Hindlimb muscle (tissue), 1 donor: Measurements from ENCODE around the gene ATP6V1F. TPM values are rescaled to one million over a fixed set of nuclear protein-coding genes. Genes with fewer than 3 reads are reported as not detected.
"Not testable (repeated sequence)": the region's sequence is repeated elsewhere in the genome, so short reads cannot be mapped to it uniquely, and the experiment has no call there.

ENCODE experiments used
- DNase-seq: peaks from one replicate; pipeline ENCODE4 v3.0.0-alpha.2; 2013
- polyA plus RNA-seq: library from polyadenylated mRNA; unstranded; fragments of 120-200 nt; gene quantifications from one replicate; pipeline ENCODE4 v1.2.1, GENCODE V29; 2013; ENCODE audit not compliant: insufficient read length

ATP6V1F gene
- polyA plus RNA-seq, 1 donor = 121 TPM

GRCh38 chr7:128903621-128904361 is 41.1 kb downstream of the ATP6V1F start:
- DNase-seq = no peak

DNA sequence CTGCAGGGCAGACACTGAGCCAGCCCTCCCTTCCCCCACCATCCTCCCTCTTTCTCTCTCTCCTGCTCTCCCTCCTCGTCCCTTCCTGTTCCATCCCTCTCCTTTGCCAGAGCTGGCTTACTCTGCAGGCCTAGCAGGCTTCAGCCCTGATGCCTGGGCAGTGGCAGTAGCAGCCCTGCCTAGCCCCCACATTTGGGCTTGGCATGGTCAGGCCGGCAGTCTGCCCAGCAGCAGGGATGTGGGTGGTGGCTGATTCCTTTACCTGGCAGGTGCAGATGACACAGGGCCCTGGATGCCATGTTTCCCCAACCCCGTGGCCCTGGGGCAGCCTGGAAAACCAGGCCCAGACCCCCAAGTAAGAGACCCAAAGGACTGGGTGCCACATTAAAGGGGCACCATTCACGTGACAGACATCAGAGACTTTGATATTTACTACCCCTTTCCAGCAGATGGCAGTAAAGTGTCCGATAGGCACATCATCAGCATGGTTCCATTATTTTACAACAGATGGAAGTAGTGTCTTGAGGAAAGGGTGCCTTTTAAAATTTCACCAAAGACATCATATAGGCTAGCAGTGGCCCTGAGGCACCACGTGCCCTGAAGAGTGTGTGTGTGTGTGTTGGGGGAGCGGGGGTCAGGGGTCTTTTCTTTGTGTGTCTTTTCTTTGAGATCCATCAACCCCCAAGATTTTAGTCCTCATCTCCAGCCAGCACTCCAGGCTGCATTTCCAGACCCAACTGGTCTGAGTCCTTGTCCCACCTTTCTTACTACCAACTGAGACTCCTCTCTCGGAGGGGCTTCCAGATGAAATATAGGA is 41.9 kb downstream of the ATP6V1F start:
- DNase-seq = no peak

DNA sequence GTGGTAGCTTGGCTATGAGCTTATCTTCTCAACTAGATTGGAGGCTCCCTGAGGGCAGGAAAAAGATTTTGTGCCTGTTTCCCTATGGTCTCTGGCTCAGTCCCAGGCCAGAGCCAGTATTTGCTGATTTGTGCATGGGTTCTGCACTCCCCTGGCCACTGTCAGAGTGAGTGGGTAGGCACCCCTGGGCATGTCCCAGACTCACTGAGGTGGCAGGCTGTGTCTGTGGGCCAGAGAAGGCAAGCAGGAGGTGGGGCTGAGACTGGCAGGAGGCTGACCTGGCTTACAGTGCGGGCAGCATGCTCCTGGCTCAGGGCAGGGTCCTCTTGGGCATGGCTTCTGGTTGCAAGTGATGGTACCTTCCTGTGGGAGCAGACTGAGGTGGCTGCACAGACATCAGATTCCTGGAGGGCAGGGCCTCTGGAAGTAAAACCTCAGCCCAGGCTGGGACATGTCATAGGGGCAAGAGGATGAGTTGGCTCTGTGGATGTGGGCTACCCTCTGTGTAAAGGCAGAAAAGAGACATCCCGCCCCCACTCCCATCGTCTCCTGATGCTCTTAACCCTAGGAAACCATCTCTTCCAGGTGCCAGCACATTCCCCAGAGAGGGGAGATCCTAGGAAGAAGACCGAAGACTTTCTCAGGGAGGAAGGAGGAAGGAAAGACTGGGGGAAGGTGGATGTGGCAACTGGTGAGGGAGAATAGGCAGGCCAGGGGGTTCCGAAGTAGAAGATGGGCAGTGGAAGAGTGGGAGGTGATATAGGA is 43.5 kb downstream of the ATP6V1F start:
- DNase-seq = no peak

DNA sequence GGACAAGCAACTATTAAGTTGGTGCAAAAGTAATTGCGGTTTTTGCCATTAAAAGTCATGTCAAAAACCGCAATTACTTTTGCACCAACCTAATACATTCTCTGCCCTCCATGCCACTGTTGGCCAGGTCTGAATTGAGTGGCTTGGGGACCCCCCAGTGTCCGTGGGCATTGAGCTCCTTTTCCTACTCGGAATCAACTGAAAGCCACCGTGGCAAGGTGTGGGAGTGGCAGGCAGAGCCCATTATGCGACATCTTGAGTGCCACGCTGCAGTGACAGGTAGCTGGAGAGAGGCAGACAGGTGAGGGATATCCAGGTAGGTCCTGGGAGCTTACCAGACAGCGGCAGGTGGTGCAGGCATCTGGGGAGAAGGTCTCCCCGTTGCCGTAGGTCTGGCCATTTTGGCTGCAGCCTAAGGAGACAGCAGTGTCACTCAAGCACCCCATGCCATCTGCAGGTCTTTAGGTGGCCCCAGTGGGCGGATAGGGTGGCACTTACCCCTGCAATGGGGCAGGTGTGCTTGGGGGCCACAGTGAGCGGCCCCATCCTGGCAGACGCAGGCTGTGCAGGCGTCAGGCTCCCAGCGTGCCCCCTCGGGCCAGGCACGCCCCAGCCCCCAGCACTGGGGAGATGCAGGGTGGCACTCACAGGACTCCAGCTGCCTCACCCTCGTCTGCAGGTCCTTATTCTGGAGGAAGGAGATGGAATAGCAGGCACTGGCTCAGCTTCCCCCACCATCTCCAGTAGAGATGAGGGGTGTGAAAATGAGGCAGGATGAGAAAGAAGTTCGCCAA is 44.3 kb downstream of the ATP6V1F start:
- no peak for DNase-seq

DNA sequence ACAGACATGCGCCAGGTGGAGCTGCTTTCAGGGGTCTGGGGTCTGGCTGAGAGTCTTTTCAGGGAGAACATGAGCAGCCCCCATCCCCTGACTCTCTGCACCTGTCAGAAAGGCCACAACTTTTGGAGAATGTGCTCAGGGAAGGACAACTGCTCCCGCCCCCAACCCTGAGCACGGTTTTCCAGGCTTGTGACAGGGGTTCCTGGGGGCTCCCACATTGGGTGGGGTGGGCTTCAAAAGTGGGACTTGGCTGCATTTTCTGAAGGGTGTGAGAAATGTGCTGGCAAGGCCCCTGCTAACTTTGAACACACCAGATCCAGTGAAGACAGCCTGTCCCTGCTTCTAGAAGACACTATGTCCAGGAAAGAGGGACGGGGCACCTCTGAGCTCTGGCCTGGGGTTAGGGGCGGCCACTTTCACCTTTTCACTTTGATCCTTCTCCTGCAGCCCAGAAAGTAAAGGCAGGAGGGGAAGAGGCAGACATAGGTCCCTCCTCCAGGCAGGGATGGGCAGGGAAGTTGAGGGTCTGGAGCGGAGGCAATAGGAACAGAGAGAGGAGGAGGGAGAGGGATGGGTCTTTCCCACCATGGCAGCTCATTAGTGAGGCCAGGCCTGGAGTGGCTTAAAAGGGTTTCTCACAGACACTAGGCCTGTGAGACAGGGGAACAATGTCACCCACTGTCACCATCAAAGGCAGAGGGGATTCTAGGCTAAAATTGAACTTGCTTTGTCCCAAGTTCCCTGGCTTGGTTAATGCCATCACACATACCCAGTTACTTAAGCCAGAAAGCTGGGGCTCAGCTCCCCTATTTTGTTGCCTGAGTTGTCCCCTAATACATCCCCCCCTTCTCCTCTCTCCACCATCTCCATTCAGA is 46.3 kb downstream of the ATP6V1F start:
- DNase-seq = no peak

DNA sequence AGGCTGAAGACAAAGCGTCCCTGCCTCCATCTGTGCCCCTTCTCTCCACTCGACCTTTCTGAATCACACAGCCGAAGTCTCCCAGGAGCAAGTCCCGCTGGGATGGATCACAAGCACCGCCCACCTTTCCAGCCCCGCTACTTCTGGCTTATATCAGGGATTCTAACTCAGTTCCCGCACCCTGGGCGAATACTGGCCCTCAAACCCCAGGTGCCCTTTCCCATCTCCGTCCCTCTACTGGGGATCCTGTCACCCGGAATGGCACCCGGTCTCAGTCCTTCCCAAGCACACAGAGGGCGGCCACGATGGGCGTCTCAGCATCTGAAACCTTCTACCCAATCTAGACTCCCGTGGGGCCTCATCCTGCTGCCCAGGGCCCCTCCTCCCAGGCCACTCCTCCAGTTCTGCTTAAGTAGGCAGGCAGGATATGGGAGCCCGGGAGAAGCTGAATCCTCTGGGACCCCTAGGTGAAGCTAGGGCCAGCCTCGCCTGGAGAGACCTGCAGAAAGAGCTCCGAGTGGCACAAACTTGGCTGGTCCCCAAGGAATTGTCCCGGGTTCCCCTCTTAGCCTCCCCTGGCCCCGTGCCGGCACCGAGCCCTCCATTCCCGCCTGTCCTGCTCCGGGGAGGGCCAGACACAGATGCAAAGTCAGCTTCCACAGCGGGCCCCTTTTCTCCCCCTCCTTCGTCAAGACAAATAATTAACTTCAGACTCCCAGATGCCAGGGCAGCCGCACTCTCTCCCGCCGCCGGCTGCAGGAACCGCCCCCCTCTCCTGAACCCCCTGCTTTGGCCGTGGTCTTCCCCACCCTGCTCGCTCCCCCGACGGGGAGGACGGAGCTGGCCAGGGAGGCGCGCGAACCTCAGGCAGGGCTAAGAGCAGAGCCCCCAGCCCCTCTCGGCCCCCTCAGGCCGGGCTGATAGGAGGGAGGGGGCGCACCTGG is 47.2 kb downstream of the ATP6V1F start:
- no peak for DNase-seq

DNA sequence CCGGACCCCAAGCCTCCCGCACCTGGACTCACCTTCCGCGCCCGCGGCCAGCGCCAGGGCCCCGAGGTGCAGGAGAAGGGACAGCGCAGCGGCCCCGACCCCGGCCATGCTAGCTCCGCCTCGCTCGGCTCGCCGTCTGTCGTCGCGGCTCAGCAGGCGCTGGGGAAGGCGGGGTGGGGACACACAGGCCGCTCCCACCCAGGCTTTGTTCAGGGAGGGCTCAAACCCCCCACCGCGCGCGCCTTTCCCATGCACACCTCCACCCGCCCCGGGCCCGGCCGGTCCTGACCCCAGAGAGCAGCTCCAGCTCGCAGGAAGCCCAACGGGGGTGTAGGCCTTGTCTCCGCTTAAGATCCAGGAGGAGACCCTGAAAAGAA is 47.9 kb downstream of the ATP6V1F start, which contains the start of gene KCP:
Gene KCP (minus strand): TSS at position 141 of the 377 bp plus-strand sequence. CDS start 33 bp downstream, at position 108.
- no peak for DNase-seq

DNA sequence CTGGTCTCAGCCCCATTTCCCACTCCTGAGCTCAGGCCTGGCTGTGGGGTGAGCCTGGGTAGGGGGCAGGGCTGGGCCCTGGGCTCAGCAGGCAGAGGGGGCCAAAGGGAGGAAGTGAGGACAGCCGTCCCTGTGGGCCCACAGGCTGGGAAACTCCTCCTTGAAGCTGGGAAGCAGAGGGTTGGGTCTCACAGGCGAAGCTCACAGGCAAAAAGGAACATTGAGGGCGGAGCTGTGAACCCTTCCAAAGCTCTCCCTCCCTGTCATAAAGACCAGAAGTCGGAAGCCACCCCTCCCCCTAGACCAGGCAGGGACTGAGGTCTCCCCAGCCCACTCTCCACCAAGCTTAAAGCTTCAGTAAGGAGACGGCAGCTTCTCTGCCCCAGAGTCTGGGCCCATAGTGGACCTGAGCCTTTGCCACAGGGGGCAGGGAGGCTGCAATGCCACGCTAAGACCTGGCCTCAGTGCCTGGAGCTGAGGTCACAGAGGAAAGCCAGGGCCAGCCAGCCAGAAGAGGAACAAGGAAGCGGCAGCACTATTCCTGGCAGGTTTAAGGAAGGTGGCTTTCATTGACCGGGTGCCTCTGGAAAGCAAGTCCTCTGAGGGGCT is 48.9 kb downstream of the ATP6V1F start:
- peak; percentile 63 for DNase-seq

DNA sequence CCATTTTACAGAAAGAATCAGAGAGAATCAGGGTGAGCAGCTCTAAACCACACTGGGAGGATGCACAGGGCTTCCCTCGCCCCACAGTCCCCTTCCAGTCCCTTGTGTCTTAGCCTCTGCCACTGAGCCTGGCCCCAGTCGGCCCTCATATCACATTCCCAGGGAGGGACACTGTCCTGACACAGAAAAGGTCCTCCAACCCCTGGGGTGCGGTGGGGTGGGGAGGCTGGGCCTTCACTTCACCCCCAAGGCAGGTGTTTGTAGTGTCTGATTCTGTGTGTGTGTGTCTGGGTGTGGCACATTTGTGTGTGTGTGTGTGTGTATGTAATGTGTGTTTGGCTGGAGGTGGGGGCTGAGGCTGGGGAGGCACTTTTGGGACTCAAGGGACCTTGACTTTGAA is 49.6 kb downstream of the ATP6V1F start:
- DNase-seq = no peak

GRCh38 chr7:128912709-128913495 is 50.2 kb downstream of the ATP6V1F start:
- not testable (repeated sequence) for DNase-seq

DNA sequence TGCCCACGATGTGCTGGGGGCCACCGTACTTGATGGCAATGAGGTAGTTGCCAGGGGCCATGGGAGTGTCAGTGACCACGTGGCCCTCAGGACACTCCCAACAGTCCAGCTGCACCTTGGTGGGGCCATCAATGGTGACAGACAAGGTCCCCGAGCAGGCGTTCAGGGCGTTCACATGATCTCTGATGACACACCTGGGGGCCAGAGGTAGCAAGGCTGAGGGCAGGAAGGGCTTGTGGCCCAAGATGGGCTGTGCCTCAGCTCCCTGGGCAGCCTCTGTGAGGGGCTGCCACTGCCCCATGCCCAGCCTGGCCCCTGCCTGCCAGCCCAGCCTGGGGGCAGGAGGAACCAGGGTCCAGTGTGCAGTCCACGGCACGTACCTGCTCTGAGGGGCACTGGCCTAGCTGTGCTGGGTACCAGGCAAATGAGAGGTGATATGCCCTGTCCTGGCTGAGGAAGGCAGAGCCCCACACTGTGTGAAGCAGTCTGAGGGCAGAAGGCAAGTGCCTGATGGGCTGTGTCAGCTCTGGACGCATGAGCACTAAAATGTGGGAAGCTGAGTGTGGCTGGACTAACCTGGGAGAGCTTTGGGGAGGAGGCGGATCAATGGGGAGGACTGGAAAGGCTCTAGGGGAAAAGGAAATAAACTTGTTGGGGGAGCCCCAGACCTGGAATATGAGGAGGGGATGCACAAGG is 51.4 kb downstream of the ATP6V1F start:
- no peak for DNase-seq

GRCh38 chr7:128914566-128915151 is 52.0 kb downstream of the ATP6V1F start:
- DNase-seq = no peak

GRCh38 chr7:128915271-128915819 is 52.7 kb downstream of the ATP6V1F start:
- DNase-seq = no peak
